NB4 (cell line): ENCODE results near the gene TAS2R1.

Experiments used
- CTCF ChIP-seq: IDR thresholded peaks from one replicate; pipeline ENCODE4 v1.5.1; 2012; ENCODE audit warnings: low read depth, low read length
- MAX ChIP-seq: IDR thresholded peaks from 2 replicates; pipeline ENCODE4 v1.6.1; 2011; ENCODE audit warnings: low read depth, low read length
- POLR2A ChIP-seq: IDR thresholded peaks from 2 replicates; pipeline ENCODE4 v1.6.1; 2011; ENCODE audit warnings: mild to moderate bottlenecking; ENCODE audit not compliant: insufficient read length; ENCODE audit errors: extremely low read depth

- no peak for TF ChIP-seq CTCF
- TF ChIP-seq MAX = no peak
- no peak for TF ChIP-seq POLR2A
These were observed 16.7 kb upstream of the TAS2R1 start for GRCh38 chr5:9646843-9647242.
